Measurements from ENCODE around the gene SCARB1. TPM values are rescaled to one million over a fixed set of nuclear protein-coding genes. Genes with fewer than 3 reads are reported as not detected.

Gene SCARB1
- total and polyA plus RNA-seq, 2 experiments from 2014 or later: 31.0 to 62.5 TPM

GRCh38 chr12:124823272-124823970 is 40.2 kb downstream of the SCARB1 start:
- no peaks in the 10 kb centered on the region for H3K36me3 ChIP-seq (ENCODE audit: insufficient read depth)
- H3K4me3 ChIP-seq: no peak overlapping the region; the same call in 1 of the 2 replicates
- H3K27me3 Mint-ChIP-seq (ENCODE audit: insufficient read depth, low read depth, poor library complexity): peaks cover 5% of the 10 kb centered on the region
- H3K4me3 Mint-ChIP-seq: no peak overlapping the region
- ATAC-seq (no peak), DNase-seq (ENCODE audit: low spot score) (no peak)
- H3K36me3 Mint-ChIP-seq (ENCODE audit: low read depth): no peaks in the 10 kb centered on the region
- no peaks in the 10 kb centered on the region; the same call in 1 of the 2 replicates for H4K20me1 ChIP-seq (replicated peaks; ENCODE audit: insufficient read depth)
- 0 out of 2 replicates have a peak, but pooled peaks cover 8% of the 10 kb centered on the region for H3F3A ChIP-seq (replicated peaks; ENCODE audit: low read depth)
- H3K27ac Mint-ChIP-seq: peak overlapping the region; percentile 73
- no peaks in the 10 kb centered on the region for H3K27me3 ChIP-seq (ENCODE audit: insufficient read depth)
- no peaks in the 10 kb centered on the region for H3K9me2 ChIP-seq (ENCODE audit: insufficient read depth)
- H3K27ac ChIP-seq (ENCODE audit: low read depth): peak overlapping the region; percentile 43
- H3K4me1 Mint-ChIP-seq: peaks cover 31% of the 10 kb centered on the region
- TF ChIP-seq, protein P1, sequence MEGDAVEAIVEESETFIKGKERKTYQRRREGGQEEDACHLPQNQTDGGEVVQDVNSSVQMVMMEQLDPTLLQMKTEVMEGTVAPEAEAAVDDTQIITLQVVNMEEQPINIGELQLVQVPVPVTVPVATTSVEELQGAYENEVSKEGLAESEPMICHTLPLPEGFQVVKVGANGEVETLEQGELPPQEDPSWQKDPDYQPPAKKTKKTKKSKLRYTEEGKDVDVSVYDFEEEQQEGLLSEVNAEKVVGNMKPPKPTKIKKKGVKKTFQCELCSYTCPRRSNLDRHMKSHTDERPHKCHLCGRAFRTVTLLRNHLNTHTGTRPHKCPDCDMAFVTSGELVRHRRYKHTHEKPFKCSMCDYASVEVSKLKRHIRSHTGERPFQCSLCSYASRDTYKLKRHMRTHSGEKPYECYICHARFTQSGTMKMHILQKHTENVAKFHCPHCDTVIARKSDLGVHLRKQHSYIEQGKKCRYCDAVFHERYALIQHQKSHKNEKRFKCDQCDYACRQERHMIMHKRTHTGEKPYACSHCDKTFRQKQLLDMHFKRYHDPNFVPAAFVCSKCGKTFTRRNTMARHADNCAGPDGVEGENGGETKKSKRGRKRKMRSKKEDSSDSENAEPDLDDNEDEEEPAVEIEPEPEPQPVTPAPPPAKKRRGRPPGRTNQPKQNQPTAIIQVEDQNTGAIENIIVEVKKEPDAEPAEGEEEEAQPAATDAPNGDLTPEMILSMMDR (conservative IDR thresholded peaks at IDR 0.05; ENCODE audit: low read depth in 2 of 2): no peak
- TF ChIP-seq NANOG (IDR thresholded peaks at IDR 0.05; ENCODE audit: borderline replicate concordance) (peak; percentile 42; the same call in 1 of the 2 replicates), ZNF114 (CRISPR knock-in tag; IDR thresholded peaks at IDR 0.05) (no peak), REST (IDR thresholded peaks at IDR 0.05; ENCODE audit: unreplicated experiment) (no peak)
- H2AFZ ChIP-seq: no peak overlapping the region
- H3K4me1 ChIP-seq (ENCODE audit: insufficient read depth): peaks cover 35% of the 10 kb centered on the region
- peaks cover 59% of the 10 kb centered on the region for H3K79me2 ChIP-seq (replicated peaks; ENCODE audit: insufficient read depth)
- peak overlapping the region; percentile 50 for H3K4me2 ChIP-seq
- no peaks in the 10 kb centered on the region for H3K9me3 Mint-ChIP-seq

DNA sequence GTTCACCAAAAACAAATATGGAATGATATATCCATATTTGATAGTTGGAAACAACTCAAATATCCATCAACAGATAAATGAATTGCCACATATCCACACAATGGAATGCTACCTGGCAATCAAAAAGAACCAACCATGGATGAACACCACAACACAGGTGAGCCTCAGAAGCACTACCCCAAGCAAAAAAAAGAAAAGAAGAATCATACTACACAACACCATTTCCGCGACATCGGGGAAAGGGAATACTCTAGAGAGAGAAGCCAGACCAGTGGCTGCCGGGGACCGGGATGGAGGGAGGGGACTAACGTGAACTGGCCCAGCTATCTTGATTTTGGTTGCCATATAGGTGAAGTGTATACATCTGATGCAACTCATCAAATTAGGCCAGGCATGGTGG is 41.4 kb downstream of the SCARB1 start:
- peaks cover 5% of the 10 kb centered on the region for H3K27me3 Mint-ChIP-seq (ENCODE audit: insufficient read depth, low read depth, poor library complexity)
- no peak for TF ChIP-seq ZNF331 (CRISPR knock-in tag; IDR thresholded peaks at IDR 0.05; ENCODE audit: low read depth)
- no peak for TF ChIP-seq STAT1 (IDR thresholded peaks at IDR 0.05; ENCODE audit: unreplicated experiment)
- TF ChIP-seq REST (IDR thresholded peaks at IDR 0.05; ENCODE audit: unreplicated experiment): no peak

More for the DNA sequence above, 41.4 kb downstream of the SCARB1 start:
- Histone ChIP-seq H3F3A (replicated peaks; ENCODE audit: low read depth) (0 out of 2 replicates have a peak, but pooled peaks cover 8% of the 10 kb centered on the region), H3K36me3 (ENCODE audit: insufficient read depth) (no peaks in the 10 kb centered on the region), H3K9me2 (ENCODE audit: insufficient read depth) (no peaks in the 10 kb centered on the region), H3K4me2 (no peak overlapping the region), H3K79me2 (replicated peaks; ENCODE audit: insufficient read depth) (peaks cover 54% of the 10 kb centered on the region), H2AFZ (no peak overlapping the region), H3K27me3 (ENCODE audit: insufficient read depth) (no peaks in the 10 kb centered on the region), H3K4me1 (ENCODE audit: insufficient read depth) (peaks cover 35% of the 10 kb centered on the region), H4K20me1 (replicated peaks; ENCODE audit: insufficient read depth) (no peaks in the 10 kb centered on the region; the same call in 1 of the 2 replicates), H3K4me3 (no peak overlapping the region), H3K27ac (ENCODE audit: low read depth) (peak overlapping the region; percentile 19; the same call in 1 of the 2 replicates)
- Mint-ChIP-seq H3K9me3 (no peaks in the 10 kb centered on the region), H3K27ac (peak overlapping the region; percentile 8; the same call in 1 of the 2 replicates), H3K36me3 (ENCODE audit: low read depth) (no peaks in the 10 kb centered on the region), H3K4me1 (peaks cover 28% of the 10 kb centered on the region), H3K4me3 (no peak overlapping the region)
- DNase-seq (ENCODE audit: low spot score) (no peak), ATAC-seq (no peak)

Measured in GM23338 (cell line).